NCI-H1694 treated with DMSO at 0.1 percent for 48 hours (cell line): Measurements from ENCODE around the gene OSBPL9.

ENCODE experiments used
- DNase-seq: peaks from one replicate; lab custom pipeline; 2025; lab: John Stamatoyannopoulos, UW

The OSBPL9 gene, protein sequence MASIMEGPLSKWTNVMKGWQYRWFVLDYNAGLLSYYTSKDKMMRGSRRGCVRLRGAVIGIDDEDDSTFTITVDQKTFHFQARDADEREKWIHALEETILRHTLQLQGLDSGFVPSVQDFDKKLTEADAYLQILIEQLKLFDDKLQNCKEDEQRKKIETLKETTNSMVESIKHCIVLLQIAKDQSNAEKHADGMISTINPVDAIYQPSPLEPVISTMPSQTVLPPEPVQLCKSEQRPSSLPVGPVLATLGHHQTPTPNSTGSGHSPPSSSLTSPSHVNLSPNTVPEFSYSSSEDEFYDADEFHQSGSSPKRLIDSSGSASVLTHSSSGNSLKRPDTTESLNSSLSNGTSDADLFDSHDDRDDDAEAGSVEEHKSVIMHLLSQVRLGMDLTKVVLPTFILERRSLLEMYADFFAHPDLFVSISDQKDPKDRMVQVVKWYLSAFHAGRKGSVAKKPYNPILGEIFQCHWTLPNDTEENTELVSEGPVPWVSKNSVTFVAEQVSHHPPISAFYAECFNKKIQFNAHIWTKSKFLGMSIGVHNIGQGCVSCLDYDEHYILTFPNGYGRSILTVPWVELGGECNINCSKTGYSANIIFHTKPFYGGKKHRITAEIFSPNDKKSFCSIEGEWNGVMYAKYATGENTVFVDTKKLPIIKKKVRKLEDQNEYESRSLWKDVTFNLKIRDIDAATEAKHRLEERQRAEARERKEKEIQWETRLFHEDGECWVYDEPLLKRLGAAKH

GRCh38 chr1:51616903-51617708 is at the start of gene OSBPL9:
Gene OSBPL9 (plus strand): TSS chr1:51617092. CDS start chr1:51617111, 19 bp downstream.
- DNase-seq, result peak; percentile 90

DNA sequence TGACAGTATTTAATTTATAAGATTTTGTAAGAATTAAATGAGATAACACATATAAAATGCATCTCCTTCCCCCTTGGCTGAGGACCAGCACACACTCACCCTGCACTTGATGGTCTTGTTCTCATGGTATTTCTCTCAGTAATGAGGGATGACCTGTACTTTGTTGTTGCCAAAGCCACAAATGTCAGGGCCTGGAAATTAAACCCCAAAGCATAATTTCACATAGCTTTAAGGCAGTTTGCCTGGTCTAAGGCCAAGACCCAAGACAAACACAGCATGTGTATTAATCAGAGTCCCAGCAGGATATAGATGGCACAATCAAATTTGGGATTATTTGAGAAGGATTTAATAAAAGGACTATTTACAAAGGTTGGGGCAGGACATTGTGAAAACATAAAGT is 49.2 kb upstream of the OSBPL9 start:
- no peak for DNase-seq

GRCh38 chr1:51568231-51568935 is 48.5 kb upstream of the OSBPL9 start:
- DNase-seq, result no peak

GRCh38 chr1:51569284-51570062 is 47.4 kb upstream of the OSBPL9 start:
- peak; percentile 4 for DNase-seq

GRCh38 chr1:51570063-51570710 is 46.7 kb upstream of the OSBPL9 start:
- DNase-seq, result no peak

DNA sequence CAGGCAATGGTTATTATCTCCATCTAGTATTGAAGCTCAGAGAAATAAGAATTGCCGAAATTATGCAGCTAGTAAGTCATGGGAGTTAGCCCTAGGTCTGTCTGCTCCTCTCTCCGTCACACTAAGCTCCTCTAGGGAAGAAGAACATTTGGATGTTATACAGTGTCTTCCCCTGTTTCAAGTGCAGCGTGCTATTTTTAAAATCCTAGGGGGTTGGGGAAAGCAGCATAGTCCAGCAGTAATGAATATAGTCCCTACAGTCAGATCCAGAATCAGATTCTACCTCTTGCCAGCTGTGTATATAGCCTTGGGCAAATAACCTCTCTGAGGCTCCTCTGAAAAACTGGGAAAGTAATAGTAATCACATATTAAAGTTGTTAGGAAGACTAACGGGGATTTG is 44.5 kb upstream of the OSBPL9 start:
- DNase-seq, result no peak

- DNase-seq, result no peak
Measured at GRCh38 chr1:51574796-51575195, 42.1 kb upstream of the OSBPL9 start.

GRCh38 chr1:51575406-51576084 is 41.3 kb upstream of the OSBPL9 start:
- DNase-seq, result no peak

DNA sequence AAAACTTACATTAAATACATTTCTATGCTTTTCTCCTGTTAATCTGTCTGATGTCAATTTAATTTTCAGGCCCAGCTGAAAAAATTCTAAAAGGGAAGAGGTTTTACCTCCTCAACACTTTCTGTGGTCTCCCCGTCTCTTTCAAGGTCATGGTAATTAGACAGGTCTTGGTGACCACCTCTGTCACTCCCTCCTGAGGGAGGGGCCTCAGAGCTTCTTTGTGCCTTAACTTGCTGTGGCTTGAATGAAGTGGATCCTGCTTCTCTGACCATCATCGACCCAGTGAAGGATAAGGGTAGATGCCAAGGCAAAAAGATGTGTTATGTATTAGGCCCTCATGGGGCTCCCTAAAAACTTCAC is 40.8 kb upstream of the OSBPL9 start:
- DNase-seq, result no peak

DNA sequence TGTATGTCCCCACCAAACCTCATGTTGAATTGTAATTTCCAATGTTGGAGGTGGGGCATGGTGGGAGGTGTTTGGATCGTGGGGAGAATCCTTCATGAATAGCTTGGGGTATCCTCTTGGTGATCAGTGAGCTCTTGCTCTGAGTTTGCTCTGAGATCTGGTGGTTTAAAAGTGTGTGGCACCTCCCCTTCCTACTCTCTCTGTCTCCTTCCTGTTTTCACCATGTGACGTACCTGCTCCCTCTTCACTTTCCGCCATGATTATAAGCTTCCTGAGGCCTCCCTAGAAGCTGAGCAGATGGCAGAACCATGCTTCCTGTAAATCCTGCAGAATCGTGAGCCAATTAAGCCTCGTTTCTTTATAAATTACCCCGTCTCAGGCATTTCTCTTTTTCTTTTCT is 40.0 kb upstream of the OSBPL9 start:
- no peak for DNase-seq

- no peak for DNase-seq
Measured at GRCh38 chr1:51578383-51579109, 38.3 kb upstream of the OSBPL9 start.

GRCh38 chr1:51581238-51581637 is 35.7 kb upstream of the OSBPL9 start:
- no peak for DNase-seq

DNA sequence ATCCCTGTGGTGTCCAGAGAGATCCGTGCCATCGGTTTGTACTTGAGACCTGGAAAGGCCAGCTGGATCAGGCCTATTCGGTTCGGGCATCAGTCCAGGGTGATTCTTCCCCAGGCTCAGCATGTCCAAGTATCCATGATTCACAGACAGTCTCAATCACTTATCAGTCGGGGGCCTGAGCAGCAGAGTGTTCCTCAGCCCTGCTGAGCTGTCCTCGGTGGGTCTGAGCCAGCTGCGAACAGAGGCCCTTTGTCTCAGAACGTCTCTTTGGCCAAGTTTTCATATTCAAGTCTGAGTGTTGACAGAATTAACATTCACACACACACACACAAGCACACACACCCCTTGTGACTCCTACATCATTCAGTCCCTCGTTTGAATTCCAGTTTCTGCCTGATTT is 33.4 kb upstream of the OSBPL9 start:
- DNase-seq, result no peak

DNA sequence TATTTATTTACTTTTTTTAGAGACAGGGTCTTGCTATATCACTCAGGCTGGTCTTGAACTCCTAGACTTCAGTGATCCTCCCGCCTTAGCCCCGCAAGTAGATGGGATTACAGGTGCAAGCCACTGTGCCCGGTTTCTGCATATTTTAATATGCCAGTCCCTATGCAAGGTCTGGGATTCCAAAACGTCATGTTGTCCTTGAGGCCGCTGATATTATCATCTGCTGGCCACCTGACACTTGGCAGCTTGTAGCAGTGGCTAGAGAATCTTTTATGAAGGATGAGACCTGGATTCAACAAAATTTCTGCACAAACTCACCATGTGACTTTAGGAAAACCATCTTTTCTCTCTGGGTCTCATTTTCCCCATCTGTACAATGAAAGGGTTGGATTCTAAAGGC is 32.9 kb upstream of the OSBPL9 start:
- DNase-seq, result no peak

GRCh38 chr1:51592711-51593110 is 24.2 kb upstream of the OSBPL9 start:
- no peak for DNase-seq

GRCh38 chr1:51594716-51595115 is 22.2 kb upstream of the OSBPL9 start:
- DNase-seq, result no peak

DNA sequence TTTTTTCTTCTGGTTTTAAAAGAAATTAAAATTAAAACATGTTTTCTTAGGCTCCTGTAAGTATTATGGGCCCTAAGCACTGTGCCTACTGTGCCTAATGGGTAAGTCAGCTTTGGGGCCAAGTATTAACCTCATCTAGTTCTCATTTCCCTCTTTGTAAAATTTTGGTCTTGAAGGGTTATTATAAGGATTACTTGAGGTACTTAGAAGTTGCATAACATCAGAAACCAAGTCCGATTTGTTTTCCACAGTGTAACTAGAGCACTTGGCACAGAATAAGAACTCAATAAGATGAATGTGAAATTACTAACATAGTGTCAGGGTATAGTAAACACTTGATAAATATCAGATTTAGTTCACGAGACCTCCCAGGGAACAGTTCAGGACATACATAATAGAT is 16.4 kb upstream of the OSBPL9 start:
- DNase-seq, result no peak

- DNase-seq, result no peak
Measured at GRCh38 chr1:51600965-51601364, 15.9 kb upstream of the OSBPL9 start.

GRCh38 chr1:51605961-51606723 is 10.8 kb upstream of the OSBPL9 start:
- DNase-seq, result no peak
